Activated CD4-positive, alpha-beta T cell treated with anti-CD3 and anti-CD28 coated beads, Interleukin-2, amount 50 U/mL, for 1 hour (primary cell): ENCODE measurements around the gene PPP6R2.

Experiments
- DNase-seq: peaks from one replicate; pipeline ENCODE4 v3.0.0-alpha.2; 2020

Gene PPP6R2

DNA sequence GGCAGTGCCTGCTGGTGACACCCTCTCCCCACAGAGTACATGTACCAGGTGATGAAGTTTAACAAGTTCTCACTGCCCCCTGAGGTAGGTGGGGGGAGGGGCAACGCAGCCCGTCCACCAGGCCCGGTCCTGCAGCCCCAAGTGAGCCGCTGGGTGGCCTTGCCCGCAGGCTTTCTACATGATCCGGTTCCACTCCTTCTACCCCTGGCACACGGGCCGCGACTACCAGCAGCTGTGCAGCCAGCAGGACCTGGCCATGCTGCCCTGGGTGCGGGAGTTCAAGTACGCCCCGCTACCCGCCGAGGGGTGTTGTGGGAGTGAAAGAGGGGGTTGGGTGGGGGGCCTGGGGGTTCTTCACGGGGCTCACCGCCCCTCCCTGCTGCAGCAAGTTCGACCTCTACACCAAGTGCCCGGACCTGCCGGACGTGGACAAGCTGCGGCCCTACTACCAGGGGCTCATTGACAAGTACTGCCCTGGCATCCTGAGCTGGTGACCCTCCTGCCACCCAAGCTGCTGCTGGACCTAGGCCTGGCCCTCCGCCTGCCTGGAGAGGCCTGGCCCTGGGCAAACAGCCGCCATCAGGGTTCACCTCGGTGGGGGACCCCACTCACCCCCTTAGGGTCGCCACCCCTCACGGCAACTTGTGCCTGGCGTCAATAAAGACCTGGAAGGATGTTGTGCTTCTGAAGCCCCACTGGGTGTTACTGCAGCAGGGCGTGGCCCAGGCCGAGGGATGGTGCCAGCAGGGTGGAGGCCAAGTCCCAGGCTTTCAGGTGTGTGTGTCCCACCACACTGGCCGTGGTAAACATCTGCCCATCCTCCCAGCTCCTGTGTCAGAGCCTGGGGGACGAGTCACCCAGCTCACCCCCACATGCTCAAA lies 146.5 kb downstream of the PPP6R2 start:
- no peak for DNase-seq

DNA sequence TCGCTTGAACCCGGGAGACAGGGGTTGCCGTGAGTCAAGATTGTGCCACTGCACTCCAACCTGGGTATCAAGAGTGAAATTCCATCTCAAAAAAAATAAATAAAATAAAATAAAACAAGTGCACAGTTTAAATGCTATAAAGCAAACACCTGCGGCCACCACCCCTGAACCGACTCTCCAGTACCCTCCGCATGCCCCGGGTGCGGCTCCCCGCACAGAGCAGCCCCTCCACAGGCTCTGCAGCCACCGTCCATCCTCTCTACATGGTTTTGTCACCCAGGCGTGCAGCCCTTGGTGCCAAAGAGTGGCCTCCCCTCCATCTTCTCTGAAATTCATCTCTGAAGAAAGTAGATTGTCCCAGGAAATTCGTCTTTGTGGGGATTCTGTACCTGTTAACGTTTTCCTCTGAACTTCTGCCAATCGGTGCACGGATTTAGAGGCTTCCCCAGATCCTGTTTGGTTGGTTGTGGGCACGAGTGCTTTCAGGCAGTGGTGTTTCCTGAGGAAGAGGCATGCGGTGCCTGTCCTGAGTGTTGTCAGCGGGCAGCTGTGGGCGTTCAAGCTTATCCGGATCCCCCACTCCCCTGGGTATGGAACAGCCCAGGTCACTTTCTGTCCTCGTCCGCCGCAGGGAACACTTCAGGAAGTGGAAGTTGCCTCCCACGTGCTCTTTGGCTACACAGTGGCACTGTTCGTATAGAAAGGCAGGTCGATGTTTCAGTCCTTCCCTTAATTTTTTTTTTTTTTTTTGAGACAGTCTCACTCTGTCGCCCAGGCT lies 147.6 kb downstream of the PPP6R2 start:
- no peak for DNase-seq
